NAMALWA (cell line): ENCODE measurements around the gene LRRTM1.

ENCODE experiments used
- DNase-seq: peaks from one replicate; pipeline ENCODE4 v3.0.0-alpha.2; 2015; ENCODE audit warnings: low spot score

LRRTM1 gene

GRCh38 chr2:80303909-80304837, at the start of gene LRRTM1:
Gene LRRTM1 (minus strand): TSS chr2:80304752. CDS start chr2:80303819, 933 bp downstream.
- no peak for DNase-seq

- DNase-seq = no peak
These were observed 46.7 kb upstream of the LRRTM1 start for GRCh38 chr2:80351231-80351630.

GRCh38 chr2:80348953-80349352, 44.4 kb upstream of the LRRTM1 start:
- no peak for DNase-seq

- no peak for DNase-seq
These were observed 43.5 kb upstream of the LRRTM1 start for GRCh38 chr2:80348078-80348477.

- no peak for DNase-seq
These were observed 35.5 kb upstream of the LRRTM1 start for GRCh38 chr2:80340022-80340421.

GRCh38 chr2:80338794-80339193, 34.2 kb upstream of the LRRTM1 start:
- no peak for DNase-seq

- DNase-seq = no peak
These were observed 30.9 kb upstream of the LRRTM1 start for GRCh38 chr2:80335411-80335810.

- no peak for DNase-seq
These were observed 29.3 kb upstream of the LRRTM1 start for GRCh38 chr2:80333886-80334285.

GRCh38 chr2:80330527-80331450, 26.2 kb upstream of the LRRTM1 start:
- no peak for DNase-seq

GRCh38 chr2:80329491-80329890, 24.9 kb upstream of the LRRTM1 start:
- DNase-seq = no peak

GRCh38 chr2:80328159-80328571, 23.6 kb upstream of the LRRTM1 start:
- no peak for DNase-seq

GRCh38 chr2:80326861-80327260, 22.3 kb upstream of the LRRTM1 start:
- DNase-seq = no peak

- peak; percentile 56 for DNase-seq
These were observed 21.7 kb upstream of the LRRTM1 start for GRCh38 chr2:80326214-80326613.

GRCh38 chr2:80324525-80324924, 20.0 kb upstream of the LRRTM1 start:
- DNase-seq = no peak

GRCh38 chr2:80323610-80324009, 19.1 kb upstream of the LRRTM1 start:
- DNase-seq = no peak

GRCh38 chr2:80322958-80323357, 18.4 kb upstream of the LRRTM1 start:
- DNase-seq = no peak

- no peak for DNase-seq
These were observed 17.9 kb upstream of the LRRTM1 start for GRCh38 chr2:80322311-80322920.

- no peak for DNase-seq
These were observed 7.8 kb upstream of the LRRTM1 start for GRCh38 chr2:80312282-80312839.

- no peak for DNase-seq
These were observed 6.8 kb upstream of the LRRTM1 start for GRCh38 chr2:80311304-80311703.

GRCh38 chr2:80303006-80303908, 1.3 kb downstream of the LRRTM1 start:
- DNase-seq = no peak
